NCI-H128 (cell line): ENCODE measurements around the gene COQ7.

Experiments used
- DNase-seq: peaks from one replicate; lab custom pipeline; 2025; ENCODE audit not compliant: unreplicated experiment; lab: John Stamatoyannopoulos, UW

The COQ7 gene

GRCh38 chr16:19086322-19087199 is 19.1 kb downstream of the COQ7 start:
- peak; percentile 14 for DNase-seq

GRCh38 chr16:19088341-19088916 is 21.0 kb downstream of the COQ7 start:
- DNase-seq, result no peak

DNA sequence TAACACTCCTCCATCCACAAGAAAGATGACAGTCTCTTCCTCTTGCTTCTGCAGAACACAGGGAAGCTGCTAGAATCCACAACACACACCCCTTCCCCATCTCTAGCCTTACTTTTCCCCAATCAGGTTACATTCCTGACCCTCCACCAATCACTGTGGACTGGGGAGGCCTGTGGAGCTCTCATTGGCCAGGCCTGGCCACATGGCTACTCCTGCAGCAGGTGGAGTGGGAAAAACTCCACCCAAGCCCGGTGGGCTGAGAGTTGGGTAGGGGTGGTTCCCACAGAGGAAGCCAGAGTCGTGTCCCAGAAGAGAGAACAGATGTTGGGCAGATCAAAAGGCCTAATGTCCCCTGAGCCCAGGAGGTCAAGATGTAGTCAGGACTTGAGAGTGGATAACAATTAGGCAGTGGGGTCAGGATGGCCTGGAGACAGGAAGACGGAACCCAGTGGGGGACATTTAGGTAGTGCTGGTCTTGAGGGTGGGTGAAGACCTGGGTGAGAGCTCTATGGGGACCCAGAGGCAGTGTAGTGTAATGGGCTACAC is 22.1 kb downstream of the COQ7 start:
- DNase-seq, result no peak

- DNase-seq, result no peak
Measured at GRCh38 chr16:19090916-19091315, 23.5 kb downstream of the COQ7 start.

DNA sequence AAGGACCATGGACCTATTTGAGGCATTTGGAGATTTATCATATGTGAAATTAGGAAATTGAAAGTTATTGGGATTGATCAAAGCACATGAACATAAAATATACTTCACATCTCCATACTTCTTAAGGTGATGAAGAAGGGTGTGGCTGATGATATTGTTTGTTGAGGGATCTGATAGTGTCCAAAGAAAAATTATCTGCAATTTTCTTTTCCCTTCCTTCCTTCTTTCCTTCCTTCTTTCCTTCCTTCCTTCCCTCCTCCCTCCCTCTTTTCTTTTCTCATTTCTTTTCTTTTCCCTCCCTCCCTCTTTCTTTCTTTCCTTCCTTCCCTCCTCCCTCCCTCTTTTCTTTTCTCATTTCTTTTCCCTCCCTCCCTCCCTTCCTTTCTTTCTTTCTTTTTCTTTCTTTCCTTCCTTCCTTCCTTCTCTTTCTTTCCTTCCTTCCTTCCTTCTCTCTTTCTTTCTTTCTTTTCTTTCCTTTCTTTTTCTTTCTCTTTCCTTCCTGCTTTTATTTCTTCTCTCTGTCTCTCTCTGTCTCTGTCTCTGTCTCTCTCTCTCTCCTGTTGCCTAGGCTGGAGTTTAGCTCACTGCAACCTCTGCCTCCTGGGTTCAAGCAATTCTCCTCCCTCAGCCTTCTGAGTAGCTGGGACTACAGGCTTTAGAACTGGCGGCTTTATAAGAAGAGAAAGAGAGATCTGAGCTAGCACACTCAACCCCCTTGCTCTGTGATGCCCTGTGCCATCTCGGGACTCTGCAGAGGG is 25.4 kb downstream of the COQ7 start:
- DNase-seq, result no peak

DNA sequence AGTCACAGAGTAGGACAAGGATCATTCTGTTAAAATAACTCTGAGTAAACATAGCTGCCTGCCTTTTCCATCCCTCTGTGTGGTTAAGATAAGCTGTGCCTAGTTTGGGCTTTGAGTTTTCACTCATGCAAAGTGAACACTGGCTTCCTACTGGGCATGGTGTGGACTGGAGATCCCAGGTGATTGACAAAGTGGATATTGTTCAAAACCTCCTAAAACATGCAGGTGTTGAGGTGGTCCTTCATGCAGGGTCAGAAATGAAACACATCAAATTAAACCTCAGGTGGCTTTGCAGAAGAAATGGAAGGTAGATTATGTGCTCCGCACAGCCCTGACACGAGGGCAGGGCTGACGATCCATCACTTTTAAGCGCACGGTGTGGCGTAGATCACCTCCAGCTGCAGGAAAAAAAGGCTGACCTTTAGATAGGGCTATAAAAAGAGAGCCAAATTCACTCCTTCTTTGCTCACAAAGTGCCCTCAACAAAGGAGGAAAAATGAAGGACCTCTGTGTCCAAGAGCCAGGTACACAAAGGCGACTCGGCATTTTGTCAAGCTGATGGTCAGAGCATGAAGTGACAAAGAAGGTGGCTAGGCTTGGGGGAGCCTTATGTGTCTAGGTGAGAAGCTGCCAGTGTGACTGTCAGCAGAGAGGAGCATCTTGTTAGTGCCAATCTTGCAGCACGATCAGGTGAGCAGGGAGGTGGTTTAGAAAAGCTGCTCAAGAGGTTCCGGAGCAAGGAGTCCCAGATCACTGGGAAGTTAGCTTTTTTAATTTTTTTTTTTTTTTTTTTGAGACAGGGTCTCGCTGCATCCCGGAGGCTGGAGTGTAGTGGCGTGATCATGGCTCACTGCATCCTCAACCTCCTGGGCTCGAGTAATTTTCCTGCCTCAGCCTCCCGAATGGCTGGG is 26.5 kb downstream of the COQ7 start:
- DNase-seq, result no peak

GRCh38 chr16:19094542-19095365 is 27.3 kb downstream of the COQ7 start:
- no peak for DNase-seq

DNA sequence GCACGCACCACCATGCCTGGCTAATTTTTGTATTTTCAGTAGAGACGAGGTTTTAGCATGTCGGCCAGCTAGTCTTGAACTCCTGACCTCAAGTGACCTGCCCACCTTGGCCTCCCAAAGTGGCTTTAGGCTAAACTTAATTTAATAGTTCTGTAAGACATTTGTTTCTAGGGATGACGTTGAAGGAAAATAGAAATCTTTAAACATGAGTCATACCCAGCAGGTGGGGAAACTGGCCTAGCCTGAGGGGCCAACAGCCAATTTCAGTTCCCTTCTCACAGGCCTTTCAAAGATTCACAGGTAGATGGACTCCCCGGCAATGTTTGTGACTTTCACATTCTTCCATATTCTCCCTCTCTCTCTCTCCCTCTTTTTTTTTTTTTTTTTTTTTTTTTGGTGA is 28.2 kb downstream of the COQ7 start:
- no peak for DNase-seq

- no peak for DNase-seq
Measured at GRCh38 chr16:19098173-19098572, 30.8 kb downstream of the COQ7 start.

GRCh38 chr16:19102187-19102872 is 34.9 kb downstream of the COQ7 start:
- DNase-seq, result no peak

DNA sequence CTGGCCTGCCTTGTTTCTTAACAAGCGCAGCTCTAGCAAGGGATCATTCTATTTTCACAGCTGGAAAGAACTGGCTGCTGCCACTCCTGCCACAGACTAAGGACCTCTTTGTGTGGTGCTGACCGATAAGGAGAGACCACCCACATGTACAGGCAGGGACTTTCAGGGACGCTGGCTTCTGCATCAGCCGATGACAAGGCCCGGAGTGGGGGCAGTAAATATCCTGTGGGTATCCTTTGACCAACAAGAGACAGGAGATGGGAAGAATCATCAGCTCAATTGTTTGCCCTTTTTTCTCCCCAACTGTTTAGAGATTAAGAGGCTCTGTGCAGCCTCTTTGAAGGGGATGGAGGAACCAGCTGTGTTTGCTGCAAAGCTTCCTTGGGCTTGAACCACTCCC is 37.2 kb downstream of the COQ7 start:
- DNase-seq, result no peak

GRCh38 chr16:19105131-19105530 is 37.7 kb downstream of the COQ7 start:
- no peak for DNase-seq

DNA sequence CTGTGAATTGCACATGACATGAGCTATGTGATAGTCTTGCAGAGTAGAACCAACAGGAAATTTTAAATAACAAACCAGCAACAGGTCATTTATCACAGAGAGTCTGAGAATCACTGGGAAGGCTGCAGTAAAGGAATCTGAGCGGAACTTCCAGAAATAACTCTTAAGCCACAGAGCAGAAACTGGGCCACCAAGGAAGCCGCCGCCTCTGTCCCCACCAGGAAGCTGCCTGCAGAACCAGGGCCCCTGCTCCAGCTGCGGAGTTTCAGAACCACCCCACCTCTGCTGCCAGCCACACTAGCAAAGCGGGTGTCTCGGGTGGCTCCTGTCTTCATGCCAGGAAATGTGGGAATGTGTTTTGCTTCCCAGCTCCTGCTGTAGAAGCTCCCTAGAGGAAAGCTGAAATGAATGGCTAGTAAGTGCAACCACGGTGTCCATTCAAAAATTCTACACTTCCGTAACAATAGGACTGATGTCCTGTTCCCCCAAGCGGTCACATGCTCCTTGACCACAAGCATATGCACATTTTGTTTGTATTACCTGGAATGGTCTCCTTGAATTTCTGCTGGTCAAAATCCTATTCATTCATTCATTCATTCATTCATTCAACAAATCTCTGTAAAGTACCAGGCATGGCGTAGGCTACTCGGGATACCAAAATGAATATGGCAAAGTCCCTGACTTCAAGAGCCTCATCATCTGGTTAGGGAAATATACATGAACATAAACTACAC is 38.6 kb downstream of the COQ7 start:
- no peak for DNase-seq

- no peak for DNase-seq
Measured at GRCh38 chr16:19106625-19107020, 39.2 kb downstream of the COQ7 start.

DNA sequence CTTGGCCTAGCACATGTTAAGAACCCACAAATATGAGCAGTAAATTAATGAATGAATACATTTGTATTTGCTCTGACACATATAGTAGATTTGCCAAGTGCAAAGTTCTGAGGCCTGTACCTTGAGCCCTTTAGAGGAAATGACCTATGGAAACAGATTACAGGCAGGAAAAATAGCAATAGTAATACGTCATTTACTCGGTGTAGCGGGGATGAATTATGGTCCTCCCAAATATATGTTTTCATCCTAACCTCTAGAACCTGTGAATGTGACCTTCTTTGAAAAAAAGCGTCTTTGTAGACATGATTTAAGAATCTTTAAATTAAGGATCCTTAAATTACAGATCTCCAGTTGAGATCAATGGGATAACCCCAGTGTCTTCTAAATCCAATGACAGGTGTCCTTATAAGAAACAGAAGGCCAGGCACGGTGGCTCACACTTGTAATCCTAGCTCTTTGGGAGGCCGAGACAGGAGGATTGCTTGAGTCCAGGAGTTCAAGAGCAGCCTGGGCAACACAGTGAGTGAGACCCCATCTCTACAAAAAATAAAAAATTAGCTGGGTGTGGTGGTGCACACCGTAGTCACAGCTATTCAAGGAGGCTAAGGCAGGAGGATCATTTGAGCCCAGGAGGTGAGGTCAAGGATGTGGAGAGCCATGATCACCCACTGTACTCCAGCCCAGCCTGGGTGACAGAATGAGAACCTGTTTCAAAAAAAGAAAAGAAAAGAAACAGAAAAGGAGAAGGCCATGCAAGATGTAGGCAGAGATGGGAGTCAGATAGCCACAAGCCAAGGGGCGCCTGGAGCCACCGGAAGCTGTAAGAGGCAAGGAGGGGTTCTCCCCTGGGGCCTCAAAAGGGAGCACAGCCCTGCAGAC is 41.2 kb downstream of the COQ7 start:
- no peak for DNase-seq

- DNase-seq, result no peak
Measured at GRCh38 chr16:19109288-19109664, 41.9 kb downstream of the COQ7 start.

- no peak for DNase-seq
Measured at GRCh38 chr16:19110537-19111360, 43.3 kb downstream of the COQ7 start.
